Activated T-helper 1 cell treated with anti-CD3 and anti-CD28 coated beads, Interleukin-12 subunit alpha, Interleukin-12 subunit beta, Interleukin-2, Interleukin-4 antibody, amounts not matched to agents 30 ng/mL and 10 ng/mL and 1 ng/mL, durations not matched to agents 14 hours and 24 hours and 36 hours (primary cell): Measurements from ENCODE around the gene CIAO3. TPM values are rescaled to one million over a fixed set of nuclear protein-coding genes. Genes with fewer than 3 reads are reported as not detected.

Experiments used
- DNase-seq: peaks from one replicate; pipeline ENCODE4 v3.0.0; 2021; ENCODE audit warnings: low spot score
- H3K27ac Mint-ChIP-seq: one replicate; pipeline ENCODE4 v1.8.0; 2021; ENCODE audit warnings: mild to moderate bottlenecking, mixed read lengths
- H3K27me3 Mint-ChIP-seq: one replicate; pipeline ENCODE4 v1.8.0; 2022; ENCODE audit warnings: mild to moderate bottlenecking, moderate library complexity, mixed read lengths; ENCODE audit not compliant: insufficient read depth
- H3K36me3 Mint-ChIP-seq: one replicate; pipeline ENCODE4 v1.8.0; 2021; ENCODE audit warnings: low read depth, mixed read lengths
- H3K4me1 Mint-ChIP-seq: one replicate; pipeline ENCODE4 v1.8.0; 2021; ENCODE audit warnings: low read depth, mixed read lengths
- H3K4me3 Mint-ChIP-seq: one replicate; pipeline ENCODE4 v1.8.0; 2021; ENCODE audit warnings: mild to moderate bottlenecking, moderate library complexity, mixed read lengths
- H3K9me3 Mint-ChIP-seq: one replicate; pipeline ENCODE4 v1.8.0; 2021; ENCODE audit warnings: mixed read lengths
- intact Hi-C: fragments of 100-400 bp; cut with micrococcal nuclease; formaldehyde crosslinking; loops from one replicate; pipeline ENCODE4 v1.15.1; 2024
- total RNA-seq: library from RNA; stranded (reverse); gene quantifications from 2 replicates; pipeline ENCODE4 v1.2.3, GENCODE V29; 2022

The CIAO3 gene
- total RNA-seq, 1 donor from 2014 or later = 43.1 TPM

DNA sequence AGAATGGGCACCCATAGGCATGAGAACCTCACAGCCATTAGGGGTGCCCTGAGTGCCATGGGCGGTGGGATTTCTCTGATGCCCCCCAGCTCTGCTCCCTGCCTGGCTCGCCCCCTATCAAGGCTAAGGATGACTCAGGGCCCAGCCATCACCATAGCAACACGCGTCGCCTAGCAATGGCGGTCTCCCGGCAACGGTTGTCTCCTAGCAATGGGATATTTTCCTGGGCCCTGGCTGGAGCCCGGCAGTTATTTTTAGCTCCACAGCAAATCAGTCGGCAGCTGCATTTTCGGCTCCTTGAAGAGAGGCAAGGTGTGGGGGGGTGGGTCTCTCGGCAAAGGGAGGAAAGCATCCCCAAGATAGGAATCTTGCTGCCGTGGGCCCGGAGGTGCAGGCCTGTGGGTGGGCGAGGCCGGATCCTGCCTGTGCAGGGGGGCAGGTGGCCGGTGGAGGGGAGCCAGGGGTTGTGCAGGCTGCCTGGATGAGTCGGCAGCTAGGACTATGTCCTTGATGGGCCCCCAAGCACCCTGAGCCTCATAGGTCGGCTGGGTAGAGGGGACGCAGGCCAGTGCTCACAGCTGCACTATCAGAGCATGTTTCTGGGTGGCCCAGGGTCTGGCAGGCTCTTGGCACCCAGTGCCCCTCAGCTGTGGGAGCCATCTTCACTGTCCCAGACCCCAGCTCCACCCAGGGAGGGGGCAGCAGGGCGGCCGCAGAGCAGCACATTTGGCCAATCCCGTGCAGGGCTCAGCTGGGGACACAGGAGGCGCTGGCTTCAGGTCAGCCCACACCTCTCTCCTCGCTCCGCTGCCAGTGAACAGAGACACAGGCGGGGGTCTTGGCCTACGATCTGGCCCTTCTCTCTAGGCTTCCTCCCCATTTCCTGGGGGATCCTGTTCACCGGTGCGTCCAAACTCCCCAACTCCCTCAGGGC, 31.0 kb downstream of the CIAO3 start:
- intact Hi-C loops = loop anchor here (2.0 to 5.0 kb wide), 2 partner anchors 97 to 393 kb away; no protein-coding TSS in a partner anchor
- no peak for DNase-seq
- H3K27ac Mint-ChIP-seq = no peak overlapping the region
- H3K27me3 Mint-ChIP-seq = peaks cover 41% of the 10 kb centered on the region
- no peak overlapping the region for H3K4me3 Mint-ChIP-seq
- H3K36me3 Mint-ChIP-seq = no peaks in the 10 kb centered on the region
- no peaks in the 10 kb centered on the region for H3K9me3 Mint-ChIP-seq
- no peaks in the 10 kb centered on the region for H3K4me1 Mint-ChIP-seq

DNA sequence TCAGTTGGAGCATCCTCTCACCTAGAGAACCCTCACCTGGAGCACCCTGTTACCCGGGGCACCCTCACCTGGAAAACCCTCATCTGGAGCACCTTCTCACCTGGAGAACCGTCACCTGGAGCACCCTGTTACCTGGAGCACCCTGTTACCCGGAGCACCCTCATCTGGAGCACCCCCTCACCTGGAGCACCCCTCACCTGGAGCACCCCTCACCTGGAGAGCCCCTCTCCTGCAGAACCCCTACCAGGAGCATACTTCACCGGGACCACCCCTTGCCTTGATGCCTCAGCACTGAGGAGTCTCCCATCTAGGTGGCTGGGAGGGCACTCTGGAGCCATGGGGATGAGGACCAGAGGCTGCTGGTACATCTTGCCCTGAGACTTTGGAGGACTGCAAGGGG, 31.8 kb downstream of the CIAO3 start:
- no peak overlapping the region for H3K4me3 Mint-ChIP-seq
- peaks cover 38% of the 10 kb centered on the region for H3K27me3 Mint-ChIP-seq
- H3K9me3 Mint-ChIP-seq = no peaks in the 10 kb centered on the region

DNA sequence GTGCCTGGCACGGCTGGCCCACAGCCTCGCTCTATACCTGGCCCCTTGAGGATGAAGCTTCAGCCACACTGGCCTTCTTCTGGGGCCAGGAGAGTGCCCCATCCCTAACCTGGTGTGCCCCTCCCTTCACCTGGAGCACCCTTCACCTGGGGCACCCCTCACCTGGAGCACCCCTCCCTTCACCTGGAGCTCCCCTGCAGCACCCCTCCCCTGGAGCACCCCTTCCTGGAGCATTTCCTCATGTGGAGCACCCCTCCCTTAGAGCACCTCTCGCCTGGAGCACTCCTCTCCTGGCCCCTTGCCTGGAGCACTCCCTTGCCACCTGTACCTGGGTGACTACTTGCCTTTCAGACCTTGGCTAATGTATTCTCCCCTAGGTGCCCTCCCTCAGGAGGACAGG, 32.8 kb downstream of the CIAO3 start:
- no peak overlapping the region for H3K4me3 Mint-ChIP-seq
- no peak overlapping the region for H3K27ac Mint-ChIP-seq
- no peaks in the 10 kb centered on the region for H3K4me1 Mint-ChIP-seq
- H3K9me3 Mint-ChIP-seq = no peaks in the 10 kb centered on the region
- peaks cover 37% of the 10 kb centered on the region for H3K27me3 Mint-ChIP-seq
- intact Hi-C loops = no loop called here
- no peaks in the 10 kb centered on the region for H3K36me3 Mint-ChIP-seq
- DNase-seq = no peak

More for the DNA sequence above, 31.8 kb downstream of the CIAO3 start:
- DNase-seq = no peak
- Mint-ChIP-seq H3K4me1 (no peaks in the 10 kb centered on the region), H3K36me3 (no peaks in the 10 kb centered on the region), H3K27ac (no peak overlapping the region)
- intact Hi-C loops = no loop called here

DNA sequence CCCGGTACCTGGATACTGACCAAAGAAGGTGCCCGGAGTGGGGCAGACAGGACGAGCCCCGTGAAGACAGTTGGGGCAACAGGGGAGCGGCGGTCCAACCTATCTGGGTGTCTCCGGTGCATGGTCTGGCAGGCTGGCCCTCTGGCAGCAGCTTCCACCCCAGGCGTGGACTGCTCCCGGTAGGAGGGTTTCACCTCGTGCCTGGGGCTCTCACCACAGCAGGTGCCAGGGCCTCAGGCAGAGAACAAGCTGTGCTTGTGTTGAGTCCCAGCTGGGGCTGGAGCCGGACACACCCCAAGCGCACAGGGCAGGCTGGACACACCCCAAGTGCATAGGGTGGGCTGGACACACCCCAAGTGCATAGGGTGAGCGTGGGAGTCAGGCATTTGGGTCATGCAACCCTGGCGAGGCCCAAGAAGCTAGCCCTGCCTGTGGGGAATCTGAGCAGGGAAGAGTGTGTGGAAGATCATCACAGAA, 33.7 kb downstream of the CIAO3 start:
- intact Hi-C loops = no loop called here
- Mint-ChIP-seq H3K36me3 (no peaks in the 10 kb centered on the region), H3K27ac (no peak overlapping the region), H3K4me1 (no peaks in the 10 kb centered on the region), H3K27me3 (peaks cover 42% of the 10 kb centered on the region), H3K9me3 (no peaks in the 10 kb centered on the region), H3K4me3 (no peak overlapping the region)
- DNase-seq = no peak

DNA sequence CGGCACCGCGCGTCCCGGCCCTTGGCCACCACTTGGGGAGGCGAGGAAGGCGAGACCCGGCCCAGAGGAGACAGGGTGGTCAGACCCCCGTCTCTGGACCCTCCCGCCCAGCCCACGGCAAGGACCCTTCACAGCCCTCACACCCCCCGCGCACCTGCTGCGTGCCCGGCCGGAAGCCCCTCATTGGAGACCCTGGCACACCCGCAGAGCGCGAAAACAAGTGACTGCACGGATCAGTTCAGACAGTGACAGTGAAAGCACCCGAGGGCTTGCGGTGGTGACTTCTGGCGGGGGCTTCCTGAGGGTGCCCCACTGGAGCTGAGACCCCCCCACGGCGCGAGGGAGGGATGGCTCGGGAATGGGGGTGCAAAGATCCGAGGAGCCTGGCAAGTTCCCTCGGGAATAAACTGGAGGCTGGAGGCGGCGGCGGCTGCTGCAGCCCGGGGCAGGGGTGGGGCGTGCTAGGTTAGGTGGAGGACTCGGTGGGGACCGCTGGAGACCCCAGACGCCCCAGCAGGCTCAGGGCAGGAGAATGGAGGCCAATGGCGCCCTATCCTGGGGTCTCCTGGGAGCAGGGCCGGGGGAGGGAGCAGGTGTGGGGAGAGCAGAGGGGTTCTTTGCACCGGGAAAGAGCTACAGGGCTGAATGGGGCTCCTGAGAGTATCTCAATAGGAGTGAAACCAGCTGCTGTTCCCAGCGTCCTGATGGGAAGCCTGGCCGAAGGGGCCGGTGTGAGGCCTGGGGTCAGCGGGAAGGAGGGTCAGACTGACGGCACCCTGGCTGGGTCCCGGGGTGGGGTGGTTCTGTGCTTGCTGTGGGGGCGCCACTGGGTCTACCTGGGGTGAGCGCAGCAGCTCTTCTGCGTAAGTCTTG, 34.4 kb downstream of the CIAO3 start:
- H3K4me3 Mint-ChIP-seq = no peak overlapping the region
- H3K4me1 Mint-ChIP-seq = no peaks in the 10 kb centered on the region
- DNase-seq = no peak
- H3K27me3 Mint-ChIP-seq = peaks cover 46% of the 10 kb centered on the region
- no peak overlapping the region for H3K27ac Mint-ChIP-seq
- no peaks in the 10 kb centered on the region for H3K36me3 Mint-ChIP-seq
- H3K9me3 Mint-ChIP-seq = no peaks in the 10 kb centered on the region
- intact Hi-C loops = no loop called here

DNA sequence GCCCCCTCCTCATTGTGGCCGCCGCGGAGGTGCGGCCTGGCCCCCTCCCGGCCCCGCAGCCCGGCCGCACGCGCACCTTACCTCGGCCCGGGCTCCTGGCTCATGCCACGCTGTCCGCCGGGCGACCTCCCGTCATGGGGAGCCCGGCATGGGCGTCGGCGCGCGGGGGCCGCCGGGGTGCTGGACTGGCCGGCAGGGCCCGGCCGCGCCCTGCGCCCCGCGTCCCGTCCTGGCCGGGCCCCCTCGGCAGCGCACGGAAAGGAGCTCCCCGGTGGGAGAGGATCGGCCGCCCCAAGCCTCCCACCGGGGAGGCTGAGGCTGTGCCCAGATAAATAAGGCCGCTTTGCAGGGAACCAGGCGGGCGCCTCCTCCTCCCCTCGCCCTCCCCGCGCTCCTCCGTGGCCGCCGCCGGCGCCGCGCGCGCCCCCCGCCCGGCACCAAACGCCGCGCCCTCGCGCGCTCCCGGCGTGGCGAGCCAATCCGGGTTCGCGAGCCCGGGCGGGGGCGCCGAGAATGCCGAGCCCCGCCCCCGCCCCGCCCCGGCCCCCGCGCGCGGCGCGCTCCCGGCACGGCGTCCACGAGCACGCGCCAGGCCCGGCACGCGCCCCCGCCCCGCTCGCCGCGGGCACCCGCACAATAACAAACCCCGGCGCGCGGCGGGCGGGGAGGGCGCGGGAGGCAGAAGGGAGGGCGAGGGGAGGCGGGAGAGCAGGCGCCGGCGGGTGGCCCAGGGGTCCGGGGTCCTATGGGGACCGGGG, 35.2 kb downstream of the CIAO3 start, which contains the start of gene FBXL16:
Gene FBXL16, minus strand, starts transcription at position 371 of the 758 bp plus-strand sequence. CDS start 8,396 bp downstream, outside the sequence.
- H3K27ac Mint-ChIP-seq = no peak within 1 kb of the TSS
- intact Hi-C loops = no loop called here
- H3K4me1 Mint-ChIP-seq = no peaks in the 10 kb centered on the region
- H3K9me3 Mint-ChIP-seq = no peaks in the 10 kb centered on the region
- no peak within 1 kb of the TSS for H3K4me3 Mint-ChIP-seq
- no peaks in the 10 kb centered on the region for H3K36me3 Mint-ChIP-seq
- peaks cover 46% of the 10 kb centered on the region for H3K27me3 Mint-ChIP-seq
- no peak for DNase-seq

DNA sequence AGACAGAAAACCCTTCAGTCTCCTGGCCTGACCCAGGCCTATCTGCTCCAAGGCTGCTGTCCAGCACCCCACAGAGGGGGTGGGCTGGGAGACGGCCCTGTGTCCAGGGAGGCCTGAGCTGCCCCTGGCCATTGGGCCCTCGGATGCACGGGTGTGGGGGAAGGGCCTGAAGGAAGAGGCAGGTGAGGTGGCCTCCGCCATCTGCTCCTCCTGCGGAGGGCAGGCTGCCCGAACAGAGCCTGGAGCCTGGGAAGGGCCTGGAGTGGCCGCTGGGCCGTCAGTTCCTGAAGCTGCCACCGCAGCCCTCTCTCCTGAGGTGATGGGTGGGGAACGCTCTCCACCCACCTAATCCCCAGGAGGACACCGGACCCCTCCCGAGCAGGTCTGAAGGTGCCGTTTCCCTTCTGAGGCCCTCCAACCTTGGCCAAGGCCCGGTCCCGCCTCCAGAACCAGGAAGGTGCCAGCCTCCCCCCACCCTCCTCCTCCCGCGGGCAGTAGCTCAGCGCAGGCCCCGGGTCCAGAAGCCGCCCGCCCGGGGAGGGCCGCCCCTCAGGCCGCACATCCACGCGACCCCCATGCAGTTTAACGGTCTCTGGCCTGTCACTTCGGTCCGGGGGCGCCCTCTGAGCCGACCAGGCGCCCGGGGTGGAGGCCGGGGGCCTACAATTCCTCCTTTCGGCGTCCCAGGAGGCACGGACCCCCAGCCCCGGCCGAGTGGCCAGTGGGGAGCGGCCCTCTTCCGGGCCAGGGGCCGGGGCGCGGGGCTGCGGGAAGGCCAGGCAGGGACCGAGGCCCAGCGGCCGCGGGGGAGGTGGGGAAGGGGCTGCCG, 36.0 kb downstream of the CIAO3 start:
- H3K27me3 Mint-ChIP-seq = peaks cover 48% of the 10 kb centered on the region
- H3K4me1 Mint-ChIP-seq = no peaks in the 10 kb centered on the region
- H3K4me3 Mint-ChIP-seq = no peak overlapping the region
- no peaks in the 10 kb centered on the region for H3K36me3 Mint-ChIP-seq
- intact Hi-C loops = no loop called here
- H3K9me3 Mint-ChIP-seq = no peaks in the 10 kb centered on the region
- DNase-seq = no peak
- H3K27ac Mint-ChIP-seq = no peak overlapping the region

DNA sequence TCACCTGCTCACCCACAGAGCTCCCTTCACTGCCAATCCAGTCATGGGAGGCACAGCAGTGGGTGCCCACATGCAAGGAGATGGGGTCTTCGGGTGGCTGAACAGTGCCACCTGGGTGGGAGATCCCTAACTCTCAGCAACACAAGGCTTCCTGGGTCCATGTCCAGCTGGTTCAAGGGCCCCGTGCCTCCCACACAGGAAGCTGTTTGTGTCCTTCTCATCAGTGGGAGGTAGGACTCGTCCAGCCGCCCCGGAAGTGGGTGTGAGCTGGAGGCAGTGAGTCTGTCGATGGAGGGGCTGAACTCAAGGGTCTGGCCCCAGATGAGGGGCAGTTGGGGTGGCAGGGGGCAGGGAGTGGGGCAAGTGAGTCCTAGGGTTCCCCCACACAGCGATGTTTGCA, 36.8 kb downstream of the CIAO3 start:
- intact Hi-C loops = no loop called here
- no peak overlapping the region for H3K27ac Mint-ChIP-seq
- no peak overlapping the region for H3K4me3 Mint-ChIP-seq
- no peaks in the 10 kb centered on the region for H3K4me1 Mint-ChIP-seq
- H3K27me3 Mint-ChIP-seq = peaks cover 45% of the 10 kb centered on the region
- no peaks in the 10 kb centered on the region for H3K36me3 Mint-ChIP-seq
- DNase-seq = no peak
- no peaks in the 10 kb centered on the region for H3K9me3 Mint-ChIP-seq

DNA sequence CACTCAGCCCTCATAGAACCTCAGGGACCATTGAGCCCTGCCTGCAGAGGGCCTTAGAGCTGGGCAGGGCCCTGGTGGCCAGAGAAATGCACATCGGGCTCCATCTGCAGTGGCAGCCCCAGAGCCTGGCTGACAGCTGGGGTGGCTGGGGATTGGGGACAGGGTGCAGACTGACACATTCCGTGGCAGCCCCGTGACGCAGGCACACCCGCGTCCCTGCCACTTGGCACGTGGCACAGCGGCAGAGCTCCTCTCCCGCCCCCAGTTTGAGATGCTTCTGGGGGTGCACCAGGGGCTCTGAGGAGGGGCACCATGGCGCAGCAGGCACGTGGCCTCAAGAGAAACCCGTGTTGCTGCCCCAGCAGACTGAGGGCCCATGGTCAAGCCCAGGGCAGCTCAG, 37.4 kb downstream of the CIAO3 start:
- no peak overlapping the region for H3K4me3 Mint-ChIP-seq
- H3K27me3 Mint-ChIP-seq = peaks cover 40% of the 10 kb centered on the region
- no peaks in the 10 kb centered on the region for H3K4me1 Mint-ChIP-seq
- H3K36me3 Mint-ChIP-seq = no peaks in the 10 kb centered on the region
- intact Hi-C loops = no loop called here
- DNase-seq = no peak
- H3K9me3 Mint-ChIP-seq = no peaks in the 10 kb centered on the region
- no peak overlapping the region for H3K27ac Mint-ChIP-seq

DNA sequence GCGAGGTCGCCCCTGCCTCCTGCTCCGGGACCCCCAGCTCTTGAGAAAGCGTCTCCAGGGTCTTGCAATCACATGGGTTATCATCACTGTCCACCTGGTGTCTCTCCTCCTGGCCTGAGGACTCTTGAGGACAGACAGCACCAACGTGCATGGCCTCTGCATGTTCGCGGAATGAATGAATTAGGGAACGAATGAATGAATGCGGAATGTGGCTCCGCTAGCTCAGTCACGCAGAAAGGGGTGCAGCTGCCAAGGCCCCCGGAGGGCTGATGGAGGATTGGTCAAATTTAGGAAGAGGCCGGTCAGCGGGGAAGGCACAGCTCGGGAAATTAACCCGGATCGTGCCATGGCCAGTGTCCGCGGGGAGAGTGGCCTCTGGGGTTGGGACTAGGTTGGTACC, 38.5 kb downstream of the CIAO3 start:
- Mint-ChIP-seq H3K27ac (no peak overlapping the region), H3K27me3 (peaks cover 33% of the 10 kb centered on the region), H3K4me1 (no peaks in the 10 kb centered on the region), H3K36me3 (no peaks in the 10 kb centered on the region), H3K9me3 (no peaks in the 10 kb centered on the region), H3K4me3 (no peak overlapping the region)
- intact Hi-C loops = no loop called here
- no peak for DNase-seq

DNA sequence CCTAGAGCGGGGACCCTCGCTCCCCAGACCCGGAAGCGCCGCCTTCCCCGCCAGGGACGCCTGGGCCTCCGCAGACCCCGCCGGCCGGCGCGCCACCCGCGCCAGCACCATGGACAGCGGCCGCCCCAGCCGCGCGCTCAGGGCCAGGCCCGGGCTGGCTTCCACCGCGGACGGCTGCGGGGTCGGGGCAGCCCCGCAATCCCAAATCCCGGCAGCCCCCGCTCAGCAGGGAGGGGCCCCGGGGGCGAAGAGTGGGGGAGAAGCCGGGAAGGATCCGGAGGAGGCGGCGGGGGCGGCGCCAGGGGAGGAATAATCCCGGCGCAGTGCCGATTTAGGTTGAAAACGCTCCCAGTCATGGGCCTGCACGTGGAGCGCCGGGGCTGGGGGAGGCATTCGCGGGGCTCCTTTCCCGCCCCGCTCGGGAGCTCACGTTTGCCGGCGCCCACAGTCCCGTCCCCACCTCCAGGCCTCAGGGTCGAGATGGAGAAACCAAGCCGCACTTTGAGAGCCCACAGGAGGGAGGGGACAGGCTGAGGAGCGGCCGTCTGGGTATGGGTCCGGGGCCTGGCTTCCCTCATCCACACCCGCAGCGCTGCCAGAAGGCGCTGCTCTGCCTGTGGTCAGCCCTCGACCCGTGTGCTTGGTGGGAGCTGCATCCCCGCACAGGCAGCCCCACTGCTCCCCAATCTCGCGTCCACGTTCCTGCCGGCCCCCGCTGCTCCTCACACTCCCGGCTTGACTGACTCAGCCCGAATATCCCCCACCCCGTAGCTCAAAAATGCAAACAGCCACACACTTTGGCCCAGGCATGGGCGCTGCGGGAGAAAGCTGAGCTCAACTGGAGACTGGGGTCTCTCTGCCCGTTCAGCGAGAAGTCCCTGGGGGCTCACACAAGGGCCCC, 39.9 kb downstream of the CIAO3 start:
- Mint-ChIP-seq H3K4me3 (no peak overlapping the region), H3K9me3 (no peaks in the 10 kb centered on the region), H3K4me1 (no peaks in the 10 kb centered on the region), H3K27ac (no peak overlapping the region), H3K27me3 (peaks cover 21% of the 10 kb centered on the region), H3K36me3 (no peaks in the 10 kb centered on the region)
- peak; percentile 50 for DNase-seq
- intact Hi-C loops = no loop called here
